GM21717 (cell line): ENCODE results near the gene IL26.

Experiments
- ATAC-seq: cut with Tn5 transposase; IDR thresholded peaks from one replicate; pipeline ENCODE4 v1.9.1; 2021; ENCODE audit warnings: mild to moderate bottlenecking, moderate library complexity; ENCODE audit not compliant: unreplicated experiment

IL26 gene

GRCh38 chr12:68159681-68160304, 65.8 kb downstream of the IL26 start, which contains the start of gene IFNG:
TSS of gene IFNG (minus strand) at chr12:68159740. CDS start at chr12:68159615, 125 bp downstream.
- no peak for ATAC-seq

GRCh38 chr12:68158432-68158831, 67.2 kb downstream of the IL26 start:
- no peak for ATAC-seq

- no peak for ATAC-seq
Observed at GRCh38 chr12:68157380-68157779, 68.2 kb downstream of the IL26 start.

GRCh38 chr12:68156636-68157035, 69.0 kb downstream of the IL26 start:
- ATAC-seq: no peak

- ATAC-seq: no peak
Observed at GRCh38 chr12:68154779-68155178, 70.8 kb downstream of the IL26 start.
